ENCODE measurements around the gene EML4.

- TF ChIP-seq POLR2A (IDR thresholded peaks at IDR 0.05) (no peak), POLR2AphosphoS5 (IDR thresholded peaks at IDR 0.05) (no peak), CTCF (IDR thresholded peaks at IDR 0.05) (no peak)
Measured at GRCh38 chr2:42329736-42330135, 160.6 kb downstream of the EML4 start.
